Measurements from ENCODE around the gene WDFY3.
"Not testable (repeated sequence)": the region's sequence is repeated elsewhere in the genome, so short reads cannot be mapped to it uniquely, and the experiment has no call there.

WDFY3 gene

DNA sequence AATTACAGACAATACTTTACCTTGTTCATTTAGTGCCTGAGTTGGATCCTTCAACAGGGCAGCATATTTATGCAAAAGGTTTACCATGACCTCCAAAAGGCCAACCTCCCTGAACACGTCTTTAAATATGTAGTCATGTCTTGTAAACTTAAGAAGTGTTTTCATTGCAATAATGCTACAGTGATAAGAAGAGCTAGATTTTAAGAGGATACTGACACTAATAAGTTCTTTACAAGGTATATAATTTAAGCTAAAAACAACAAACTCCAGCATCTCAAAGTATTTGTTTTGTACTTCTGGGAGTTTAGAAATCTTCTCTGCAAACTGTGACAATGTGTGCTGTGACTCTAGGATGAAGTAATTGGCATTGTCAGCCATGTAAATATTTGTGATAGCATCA lies 145.4 kb downstream of the WDFY3 start:
- no peaks in the 10 kb centered on the region for H3K36me3 Mint-ChIP-seq
- H3K9me3 Mint-ChIP-seq: no peaks in the 10 kb centered on the region
- no peak overlapping the region for H3K27ac Mint-ChIP-seq
- no peak overlapping the region for H3K4me3 Mint-ChIP-seq
- no peaks in the 10 kb centered on the region for H3K27me3 Mint-ChIP-seq
- no peaks in the 10 kb centered on the region for H3K4me1 Mint-ChIP-seq

DNA sequence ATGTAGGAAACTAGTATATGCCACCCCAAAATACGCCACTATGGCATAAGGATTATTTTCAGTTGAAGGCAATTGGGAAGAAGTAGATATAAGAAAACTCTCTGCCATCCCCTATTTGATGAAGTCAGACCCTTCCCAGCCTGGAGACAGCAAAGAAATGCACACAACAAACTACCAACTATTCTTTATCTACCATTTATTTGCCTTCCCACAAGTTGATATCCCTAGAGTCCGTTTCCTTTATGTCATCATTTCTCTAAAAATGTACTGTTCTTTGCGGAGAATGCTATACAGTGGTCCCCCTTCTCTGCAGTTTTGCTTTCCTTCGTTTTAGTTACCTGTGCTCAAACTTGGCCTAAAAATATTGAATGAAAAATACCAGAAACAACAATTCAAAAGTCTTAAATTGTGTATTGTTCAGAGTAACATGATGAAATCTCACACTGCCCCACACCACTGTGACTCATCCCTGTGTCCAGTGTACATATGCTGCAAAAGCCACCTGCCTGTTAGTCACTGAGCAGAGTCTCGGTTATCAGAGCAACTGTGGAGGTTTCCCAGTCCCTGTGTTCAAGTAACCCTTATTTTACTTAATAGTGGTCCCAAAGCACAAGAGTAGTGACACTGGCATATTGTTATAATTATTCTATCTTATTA lies 152.3 kb downstream of the WDFY3 start:
- Mint-ChIP-seq H3K27ac (no peak overlapping the region), H3K27me3 (no peaks in the 10 kb centered on the region), H3K4me3 (no peak overlapping the region), H3K4me1 (no peaks in the 10 kb centered on the region), H3K36me3 (no peaks in the 10 kb centered on the region), H3K9me3 (no peaks in the 10 kb centered on the region)

DNA sequence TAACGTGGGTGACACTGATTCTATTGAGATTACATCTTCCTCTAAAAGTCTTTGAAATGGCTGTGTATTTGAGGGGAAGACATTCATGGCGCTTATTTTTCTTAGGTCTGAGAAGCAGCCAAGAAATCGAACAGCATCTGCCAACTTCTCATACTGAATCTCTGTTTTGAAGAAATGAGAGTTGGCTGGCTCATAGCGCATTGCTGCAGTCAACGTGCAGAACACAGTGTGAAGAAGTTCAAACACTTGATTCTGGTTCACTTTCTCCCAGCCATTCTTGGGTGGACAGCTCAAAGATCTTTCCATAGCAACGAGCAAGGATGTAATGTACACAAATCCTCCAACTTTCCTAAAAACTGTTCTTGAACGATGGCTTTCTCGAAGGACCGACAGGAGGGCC lies 156.5 kb downstream of the WDFY3 start:
- Mint-ChIP-seq H3K9me3 (no peaks in the 10 kb centered on the region), H3K4me3 (no peak overlapping the region), H3K27me3 (no peaks in the 10 kb centered on the region), H3K4me1 (no peaks in the 10 kb centered on the region), H3K27ac (no peak overlapping the region), H3K36me3 (no peaks in the 10 kb centered on the region)

DNA sequence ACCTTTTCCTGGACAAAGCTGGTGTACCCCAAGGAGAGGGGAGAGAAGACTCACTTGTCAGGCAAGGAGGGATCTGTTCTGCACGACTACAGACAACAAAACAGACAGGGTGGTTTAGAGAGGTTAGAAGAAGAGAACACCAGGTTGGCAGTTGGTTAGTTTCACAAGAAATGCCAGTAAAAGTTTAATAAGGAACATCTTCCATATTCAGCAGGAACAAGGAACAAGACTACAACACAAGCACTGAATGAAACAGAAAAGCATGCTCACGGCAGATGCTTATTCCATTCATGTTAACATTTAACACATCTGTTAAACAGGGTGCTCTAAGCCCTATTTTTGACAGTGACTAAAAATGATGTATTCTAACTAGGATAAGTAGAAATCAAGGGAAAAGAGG lies 158.2 kb downstream of the WDFY3 start:
- no peaks in the 10 kb centered on the region for H3K4me1 Mint-ChIP-seq

DNA sequence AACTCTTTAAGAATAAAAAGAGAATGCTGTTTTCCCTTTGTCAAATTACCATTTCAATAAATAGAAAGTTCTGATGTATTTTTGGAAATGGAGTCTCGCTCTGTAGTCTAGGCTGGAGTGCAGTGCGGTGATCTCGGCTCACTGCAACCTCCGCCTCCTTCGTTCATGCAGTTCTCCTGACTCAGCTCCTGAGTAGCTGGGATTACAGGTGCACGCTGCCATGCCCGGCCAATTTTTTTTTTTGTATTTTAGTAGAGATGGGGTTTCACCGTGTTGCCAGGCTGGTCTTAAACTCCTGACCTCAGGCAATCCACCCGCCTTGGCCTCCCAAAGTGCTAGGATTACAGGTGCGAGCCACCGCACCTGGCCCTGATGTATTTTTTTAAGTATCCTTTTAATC lies 159.9 kb downstream of the WDFY3 start:
- not testable (repeated sequence) for H3K36me3 Mint-ChIP-seq, H3K4me3 Mint-ChIP-seq, H3K4me1 Mint-ChIP-seq, H3K27me3 Mint-ChIP-seq, H3K9me3 Mint-ChIP-seq, H3K27ac Mint-ChIP-seq

More for the DNA sequence above, 158.2 kb downstream of the WDFY3 start:
- Mint-ChIP-seq H3K9me3 (no peaks in the 10 kb centered on the region), H3K27me3 (no peaks in the 10 kb centered on the region), H3K4me3 (no peak overlapping the region), H3K27ac (no peak overlapping the region), H3K36me3 (no peaks in the 10 kb centered on the region)

DNA sequence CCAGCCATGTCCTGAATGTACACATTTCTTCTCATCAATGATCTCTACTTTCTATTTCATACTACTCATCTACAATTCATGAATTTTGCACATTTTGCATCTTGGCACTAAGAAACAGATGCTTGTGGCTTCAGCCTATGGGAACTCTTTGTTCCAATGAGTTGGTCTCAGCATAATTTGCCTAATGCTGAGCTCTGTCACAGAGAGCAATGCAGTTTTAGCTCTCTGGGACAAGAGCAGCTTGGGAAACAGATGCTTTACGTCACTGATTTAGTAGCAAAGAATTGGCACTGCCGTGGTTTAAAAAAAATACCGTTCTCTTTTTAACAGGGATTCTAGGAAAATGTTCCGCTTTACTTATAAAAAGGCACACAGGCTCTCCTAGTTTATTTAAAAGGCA lies 162.4 kb downstream of the WDFY3 start:
- Mint-ChIP-seq H3K36me3 (no peaks in the 10 kb centered on the region), H3K27me3 (no peaks in the 10 kb centered on the region), H3K4me3 (no peak overlapping the region), H3K27ac (no peak overlapping the region), H3K4me1 (no peaks in the 10 kb centered on the region), H3K9me3 (no peaks in the 10 kb centered on the region)

DNA sequence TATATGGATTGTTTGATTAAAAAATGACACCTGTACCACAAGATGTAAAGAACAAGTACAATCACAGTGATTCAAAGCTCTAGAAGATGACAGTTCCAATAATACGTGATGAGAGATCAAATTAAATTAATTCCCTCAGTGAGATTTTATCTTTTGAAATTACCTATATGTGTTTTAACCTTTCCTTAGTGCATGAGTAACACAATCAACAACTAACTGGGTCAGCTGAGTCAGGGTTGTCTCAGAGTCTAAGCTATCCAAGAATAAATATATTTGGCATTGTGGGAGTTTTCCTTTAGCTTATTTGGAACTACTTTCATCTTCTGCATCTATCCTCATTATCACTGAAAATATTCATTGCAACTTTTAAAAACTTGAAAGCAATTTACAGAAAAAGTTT lies 162.8 kb downstream of the WDFY3 start:
- H3K27me3 Mint-ChIP-seq: no peaks in the 10 kb centered on the region
- H3K36me3 Mint-ChIP-seq: no peaks in the 10 kb centered on the region
- H3K9me3 Mint-ChIP-seq: no peaks in the 10 kb centered on the region
- no peak overlapping the region for H3K27ac Mint-ChIP-seq
- no peaks in the 10 kb centered on the region for H3K4me1 Mint-ChIP-seq
- no peak overlapping the region for H3K4me3 Mint-ChIP-seq

DNA sequence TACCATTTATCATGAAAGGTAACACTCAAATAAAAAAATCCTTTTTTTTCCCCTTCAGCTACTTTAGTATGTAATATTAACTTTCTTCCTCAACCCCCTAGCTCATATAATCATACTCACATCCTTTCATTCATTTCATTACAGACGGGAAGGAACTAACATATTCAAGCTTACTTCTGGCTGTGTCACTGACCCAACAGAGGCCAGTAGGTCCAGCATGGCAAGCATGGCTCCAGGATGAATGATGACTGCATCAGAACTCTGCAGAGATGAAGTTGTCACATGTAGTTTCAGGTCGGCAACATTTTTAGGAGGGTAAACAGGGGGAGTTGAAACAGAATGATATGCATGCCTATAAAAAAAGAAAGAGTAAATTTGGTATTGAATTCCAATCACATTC lies 163.4 kb downstream of the WDFY3 start:
- Mint-ChIP-seq H3K27me3 (no peaks in the 10 kb centered on the region), H3K4me1 (no peaks in the 10 kb centered on the region), H3K27ac (no peak overlapping the region), H3K4me3 (no peak overlapping the region), H3K36me3 (no peaks in the 10 kb centered on the region), H3K9me3 (no peaks in the 10 kb centered on the region)

DNA sequence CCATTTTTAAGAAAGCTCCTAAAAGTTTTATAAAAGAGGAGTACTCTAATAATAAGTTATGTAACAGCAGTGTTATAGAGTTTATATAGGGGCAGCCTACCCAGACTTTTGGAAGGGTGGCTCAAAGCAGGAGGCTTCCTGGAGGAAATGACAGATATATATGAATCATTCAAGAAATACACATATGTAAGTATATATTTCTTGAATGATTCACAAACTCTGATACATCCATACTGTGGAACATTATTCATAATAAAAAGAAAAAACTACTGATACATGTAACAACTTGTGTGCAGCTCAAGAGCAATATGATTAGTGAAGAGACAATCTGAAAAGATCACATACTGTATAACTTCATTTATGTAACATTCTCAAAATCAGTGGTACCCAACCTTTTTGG lies 166.2 kb downstream of the WDFY3 start:
- Mint-ChIP-seq H3K4me3 (no peak overlapping the region), H3K36me3 (no peaks in the 10 kb centered on the region), H3K27me3 (no peaks in the 10 kb centered on the region), H3K9me3 (no peaks in the 10 kb centered on the region), H3K27ac (no peak overlapping the region), H3K4me1 (no peaks in the 10 kb centered on the region)

DNA sequence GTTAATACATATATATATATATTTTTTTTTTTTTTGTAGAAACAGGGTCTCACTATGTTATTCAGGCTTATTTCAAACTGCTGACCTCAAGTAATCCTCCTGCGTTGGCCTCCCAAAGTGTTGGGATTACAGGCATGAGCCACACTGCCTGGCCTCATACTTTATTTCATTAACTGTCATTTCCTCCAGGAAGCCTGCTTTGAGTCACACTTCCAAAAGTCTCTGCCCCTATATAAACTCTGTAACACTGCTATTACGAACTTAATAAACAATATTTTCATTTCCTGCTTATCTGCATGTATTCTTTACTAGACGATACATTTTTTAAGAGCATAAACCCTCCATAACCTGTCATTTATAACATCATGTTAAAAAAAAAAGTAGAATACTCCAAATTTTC lies 167.2 kb downstream of the WDFY3 start:
- Mint-ChIP-seq H3K9me3 (no peaks in the 10 kb centered on the region), H3K27ac (no peak overlapping the region), H3K27me3 (no peaks in the 10 kb centered on the region), H3K4me3 (no peak overlapping the region), H3K4me1 (no peaks in the 10 kb centered on the region), H3K36me3 (no peaks in the 10 kb centered on the region)

DNA sequence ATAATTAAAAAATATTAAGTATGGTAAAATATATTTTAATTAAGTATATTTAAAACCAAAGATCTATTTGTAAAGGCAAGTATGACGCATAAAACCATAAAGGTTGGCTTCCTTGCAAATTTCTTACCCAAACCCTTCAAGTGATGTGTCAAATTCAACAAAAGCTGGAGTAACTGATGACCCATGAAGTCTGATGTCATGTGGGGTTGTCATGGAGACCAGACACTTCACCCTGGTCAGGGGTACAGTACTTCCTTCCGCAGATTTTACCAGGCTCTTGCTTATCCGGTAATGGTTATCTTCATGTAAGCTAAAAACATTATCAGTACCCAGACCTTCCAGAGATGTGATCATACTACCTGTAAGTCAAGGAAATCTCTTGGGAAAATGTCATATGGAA lies 170.1 kb downstream of the WDFY3 start:
- no peak overlapping the region for H3K4me3 Mint-ChIP-seq
- H3K27me3 Mint-ChIP-seq: no peaks in the 10 kb centered on the region
- H3K4me1 Mint-ChIP-seq: no peaks in the 10 kb centered on the region
- H3K9me3 Mint-ChIP-seq: no peaks in the 10 kb centered on the region
- no peak overlapping the region for H3K27ac Mint-ChIP-seq
- H3K36me3 Mint-ChIP-seq: no peaks in the 10 kb centered on the region

DNA sequence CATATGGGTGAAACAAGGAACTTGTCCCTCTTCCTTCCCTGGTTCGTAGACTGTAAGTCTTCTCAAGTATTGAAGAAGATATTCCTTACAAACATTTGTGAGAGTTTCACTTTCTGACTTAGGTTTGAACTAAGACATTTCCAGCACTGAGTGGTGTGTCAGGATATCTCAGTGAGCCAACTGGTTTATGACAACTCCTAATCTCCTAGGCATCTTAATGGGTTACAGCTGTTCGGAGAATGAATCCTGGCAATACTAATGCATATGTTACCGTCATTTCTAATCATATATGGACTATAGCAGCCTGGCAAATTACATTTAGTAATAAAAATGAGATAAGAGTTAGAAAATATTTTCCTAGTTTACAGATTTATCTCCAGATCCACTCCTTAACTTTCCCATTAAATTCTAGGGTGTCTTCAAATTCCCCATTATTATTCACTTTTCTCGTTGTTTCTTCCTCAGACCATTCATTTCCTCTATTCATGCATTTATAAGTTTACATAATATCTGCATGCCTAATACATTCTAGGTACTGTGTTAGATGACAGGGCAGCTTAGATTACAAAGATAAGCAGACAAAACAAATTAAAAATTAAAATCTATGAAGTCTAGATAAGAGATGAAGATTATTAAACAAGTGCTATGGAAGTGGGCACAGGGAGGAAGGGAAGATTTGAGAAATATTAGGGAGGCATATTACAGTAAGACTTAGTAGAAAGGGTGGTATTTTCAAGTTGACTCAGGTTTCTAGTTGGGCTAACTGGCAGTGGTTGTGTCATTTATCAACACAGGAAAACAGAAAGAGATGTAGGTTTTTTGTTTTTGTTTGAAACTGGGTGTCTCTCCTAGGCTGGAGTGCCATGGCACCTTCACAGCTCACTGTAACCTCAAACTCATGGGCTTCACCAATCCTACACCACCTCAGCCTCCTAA lies 173.9 kb downstream of the WDFY3 start:
- Mint-ChIP-seq H3K4me3 (no peak overlapping the region), H3K27me3 (no peaks in the 10 kb centered on the region), H3K9me3 (no peaks in the 10 kb centered on the region), H3K27ac (no peak overlapping the region), H3K4me1 (no peaks in the 10 kb centered on the region), H3K36me3 (no peaks in the 10 kb centered on the region)

DNA sequence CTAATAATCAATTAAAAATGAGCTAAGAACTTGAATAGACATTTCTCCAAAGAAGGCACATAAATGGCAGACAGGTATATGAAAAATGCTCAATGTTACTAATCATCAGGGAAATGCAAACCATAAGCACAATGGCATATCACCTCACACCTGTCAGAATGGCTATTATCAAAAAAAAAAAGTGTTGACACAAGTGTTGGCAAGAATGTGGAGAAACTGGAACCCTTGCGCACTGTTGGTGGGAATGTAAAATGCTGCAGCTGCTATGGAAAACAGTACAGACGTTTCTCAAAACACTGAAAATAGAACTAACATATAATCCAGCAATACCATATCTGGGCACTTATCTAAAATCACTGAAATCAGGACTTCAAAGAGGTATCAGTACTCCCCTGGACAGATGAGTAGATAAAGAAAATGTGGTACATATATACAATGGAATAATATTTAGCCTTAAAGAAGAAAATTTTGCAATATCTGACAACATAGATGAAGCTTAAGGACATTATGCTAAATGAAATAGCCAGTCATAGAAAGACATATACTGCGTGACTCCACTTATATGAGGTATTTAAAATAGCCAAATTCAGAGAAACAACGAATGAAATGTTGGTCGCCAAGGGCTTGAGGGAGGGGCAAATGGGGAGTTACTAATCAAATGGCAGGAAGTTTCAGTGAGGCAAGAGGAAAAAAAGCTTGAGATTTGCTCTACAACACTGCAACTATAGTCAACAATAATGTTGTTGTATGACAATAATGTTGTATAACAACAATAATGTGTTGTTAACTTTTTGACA lies 175.5 kb downstream of the WDFY3 start:
- Mint-ChIP-seq H3K27ac (no peak overlapping the region), H3K36me3 (no peaks in the 10 kb centered on the region), H3K9me3 (no peaks in the 10 kb centered on the region), H3K27me3 (no peaks in the 10 kb centered on the region), H3K4me3 (no peak overlapping the region), H3K4me1 (no peaks in the 10 kb centered on the region)

DNA sequence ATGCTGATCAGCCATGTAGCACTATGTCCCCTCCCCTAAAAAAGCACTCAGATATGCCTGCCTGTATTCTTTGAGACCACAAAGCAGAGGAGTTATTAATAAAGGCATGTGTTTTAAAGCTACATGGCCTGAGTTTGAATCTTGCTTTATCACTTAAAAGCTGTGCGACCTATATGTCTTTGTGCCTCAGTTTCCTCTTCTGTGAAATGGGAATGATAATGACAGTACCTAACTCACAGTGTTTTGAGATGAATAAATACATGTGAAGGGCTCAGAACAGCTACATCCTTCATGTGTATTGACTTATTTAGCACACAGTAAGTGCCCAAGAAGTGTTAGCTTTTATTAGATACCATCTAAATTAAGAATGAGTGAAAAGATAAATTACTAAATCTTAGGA lies 180.0 kb downstream of the WDFY3 start:
- Mint-ChIP-seq H3K36me3 (no peaks in the 10 kb centered on the region), H3K9me3 (no peaks in the 10 kb centered on the region), H3K27ac (no peak overlapping the region), H3K4me1 (no peaks in the 10 kb centered on the region), H3K27me3 (no peaks in the 10 kb centered on the region), H3K4me3 (no peak overlapping the region)

DNA sequence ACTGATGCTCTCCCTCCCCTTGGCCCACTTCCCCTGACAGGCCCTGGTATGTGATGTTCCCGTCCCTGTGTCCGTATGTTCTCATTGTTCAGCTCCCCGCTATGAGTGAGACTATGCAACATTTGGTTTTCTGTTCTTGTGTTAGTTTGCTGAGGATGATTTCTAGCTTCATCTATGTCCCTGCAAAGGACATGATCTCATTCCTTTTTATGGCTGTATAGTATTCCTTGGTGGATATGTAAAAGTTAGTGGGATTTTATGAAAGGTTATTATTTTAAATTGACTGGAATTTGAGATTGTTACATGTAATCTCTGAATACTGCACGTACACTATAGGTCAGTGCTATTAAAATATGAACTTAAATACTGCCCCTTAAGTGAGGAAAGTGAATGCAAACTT lies 184.0 kb downstream of the WDFY3 start:
- no peaks in the 10 kb centered on the region for H3K27me3 Mint-ChIP-seq
- no peak overlapping the region for H3K27ac Mint-ChIP-seq
- no peaks in the 10 kb centered on the region for H3K36me3 Mint-ChIP-seq
- no peaks in the 10 kb centered on the region for H3K4me1 Mint-ChIP-seq
- no peak overlapping the region for H3K4me3 Mint-ChIP-seq
- H3K9me3 Mint-ChIP-seq: no peaks in the 10 kb centered on the region

DNA sequence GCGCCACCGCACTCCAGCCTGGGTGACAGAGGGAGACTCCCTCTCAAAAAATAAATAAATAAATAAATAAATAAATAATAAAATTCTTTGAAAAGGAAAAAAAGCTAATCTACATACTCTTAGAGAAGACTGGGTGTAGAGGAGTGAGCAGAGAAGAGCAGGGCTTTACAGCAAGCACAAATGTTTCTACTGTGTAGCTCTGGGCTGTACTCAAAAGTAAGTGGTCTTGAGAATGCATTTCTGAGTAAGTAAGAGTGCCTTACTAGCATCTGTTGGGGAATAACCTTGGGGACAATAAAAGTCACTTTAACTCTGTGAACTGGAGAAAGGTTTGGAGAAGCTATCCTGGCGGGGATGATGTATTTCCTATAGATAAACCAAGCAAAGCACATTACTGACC lies 185.8 kb downstream of the WDFY3 start:
- Mint-ChIP-seq H3K27ac (no peak overlapping the region), H3K9me3 (no peaks in the 10 kb centered on the region), H3K4me1 (no peaks in the 10 kb centered on the region), H3K27me3 (no peaks in the 10 kb centered on the region), H3K36me3 (no peaks in the 10 kb centered on the region), H3K4me3 (no peak overlapping the region)
